HepG2 (cell line): ENCODE measurements around the gene THAP3. TPM values are rescaled to one million over a fixed set of nuclear protein-coding genes. Genes with fewer than 3 reads are reported as not detected.

Experiments used
- AGO2 ChIP-seq: fragments of 200-400 bp; formaldehyde crosslinking; optimal IDR thresholded peaks from 2 replicates; pipeline ENCODE3; 2017; ENCODE audit warnings: mild to moderate bottlenecking, low read depth, low read length, moderate library complexity
- ATRX ChIP-seq: sonication (generic); formaldehyde crosslinking; IDR thresholded peaks from 2 replicates; pipeline ENCODE4 v1.4.0; 2020; ENCODE audit warnings: missing genetic modification reagents, borderline replicate concordance
- BCL6 ChIP-seq: IDR thresholded peaks from 2 replicates; pipeline ENCODE4 v1.6.1; 2016; ENCODE audit warnings: missing genetic modification reagents, missing compliant biosample characterization
- ERF ChIP-seq: IDR thresholded peaks from 2 replicates; pipeline ENCODE4 v1.6.1; 2018; ENCODE audit warnings: missing biosample characterization, missing genetic modification reagents
- FOXA1 ChIP-seq, 2 experiments: fragments of 450-650 bp in 1 of 2; sonication (generic) in 1 of 2; formaldehyde crosslinking in 1 of 2; IDR thresholded peaks; 2 replicates each; pipeline versions ENCODE4 v1.4.0 to v1.6.1; 2016 to 2020; ENCODE audit warnings: missing genetic modification reagents in 1 of 2
- GTF3A ChIP-seq: sonication (generic); formaldehyde crosslinking; conservative IDR thresholded peaks from 2 replicates; pipeline ENCODE4 v1.4.0; 2020; ENCODE audit warnings: mild to moderate bottlenecking, missing genetic modification reagents
- HMG20B ChIP-seq: conservative IDR thresholded peaks from 2 replicates; pipeline ENCODE4 v1.6.1; 2016; ENCODE audit warnings: missing genetic modification reagents, missing compliant biosample characterization
- JARID2 ChIP-seq: sonication (generic); formaldehyde crosslinking; IDR thresholded peaks from 2 replicates; pipeline ENCODE4 v1.8.1; 2023; ENCODE audit warnings: missing genetic modification reagents, inconsistent platforms; ENCODE audit not compliant: insufficient replicate concordance
- PAF1 ChIP-seq: IDR thresholded peaks from 2 replicates; pipeline ENCODE4 v1.6.1; 2016; ENCODE audit warnings: missing genetic modification reagents, missing compliant biosample characterization
- SALL1 ChIP-seq: sonication (generic); formaldehyde crosslinking; IDR thresholded peaks from 2 replicates; pipeline ENCODE4 v1.8.0; 2022; ENCODE audit warnings: mild to moderate bottlenecking, missing genetic modification reagents
- SNAI1 ChIP-seq: sonication (generic); formaldehyde crosslinking; IDR thresholded peaks from 2 replicates; pipeline ENCODE4 v1.5.0; 2020; ENCODE audit warnings: mild to moderate bottlenecking, missing genetic modification reagents, borderline replicate concordance
- TMF1 ChIP-seq: sonication (generic); formaldehyde crosslinking; IDR thresholded peaks from 2 replicates; pipeline ENCODE4 v1.8.1; 2022; ENCODE audit warnings: low read depth, missing genetic modification reagents
- ZBTB21 ChIP-seq: sonication (generic); formaldehyde crosslinking; IDR thresholded peaks from 2 replicates; pipeline ENCODE4 v1.4.0; 2020; ENCODE audit warnings: missing genetic modification reagents
- ZFP82 ChIP-seq: sonication (generic); formaldehyde crosslinking; IDR thresholded peaks from 2 replicates; pipeline ENCODE4 v1.5.1; 2020; ENCODE audit warnings: mild to moderate bottlenecking, missing genetic modification reagents, borderline replicate concordance
- ZNF121 ChIP-seq: sonication (generic); formaldehyde crosslinking; IDR thresholded peaks from 2 replicates; pipeline ENCODE4 v1.5.0; 2020; ENCODE audit warnings: mild to moderate bottlenecking, missing genetic modification reagents
- ZNF317 ChIP-seq: sonication (generic); formaldehyde crosslinking; IDR thresholded peaks from 2 replicates; pipeline ENCODE4 v1.5.0; 2020; ENCODE audit warnings: mild to moderate bottlenecking, missing genetic modification reagents
- ZNF850 ChIP-seq: sonication (generic); formaldehyde crosslinking; conservative IDR thresholded peaks from 2 replicates; pipeline ENCODE4 v1.9.0; 2021; ENCODE audit warnings: mild to moderate bottlenecking, missing genetic modification reagents
- polyA plus RNA-seq, 8 experiments: library from polyadenylated mRNA; depleted of rRNA in 3 of 8; stranded (reverse) in 7 of 8; unstranded in 1 of 8; fragments of >200 nt; fragmentation: Illumina TruSeq in 4 of 8; extraction: Trizol in 4 of 8; gene quantifications; 2 replicates each; pipeline versions ENCODE4 v1.2.1 to v1.2.3, GENCODE V29; 2011 to 2016; ENCODE audit warnings: low read depth in 4 of 8, missing spikeins in 1 of 8, mixed read lengths in 1 of 8; ENCODE audit not compliant: insufficient read depth in 1 of 8
- total RNA-seq, 5 experiments: library from RNA; depleted of rRNA; stranded (reverse); fragments of >200 nt; fragmentation: Illumina TruSeq; extraction: Trizol; gene quantifications; 2 replicates each; pipeline ENCODE4 v1.2.3, GENCODE V29; 2016; ENCODE audit warnings: low read depth in 1 of 5
- TF ChIP-seq, protein P1 (sequence below): sonication (generic); formaldehyde crosslinking; IDR thresholded peaks from 2 replicates; pipeline ENCODE4 v1.8.0; 2023; ENCODE audit warnings: mild to moderate bottlenecking, missing genetic modification reagents
- TF ChIP-seq, protein P2 (sequence below): IDR thresholded peaks from 2 replicates; pipeline ENCODE4 v1.4.0; 2020; ENCODE audit warnings: mild to moderate bottlenecking, missing genetic modification reagents
- TF ChIP-seq, protein P3 (sequence below): IDR thresholded peaks from 2 replicates; pipeline ENCODE4 v1.6.1; 2018; ENCODE audit warnings: missing genetic modification reagents, mild to moderate bottlenecking, missing compliant biosample characterization
- TF ChIP-seq, protein P4 (sequence below): sonication (generic); formaldehyde crosslinking; IDR thresholded peaks from 2 replicates; pipeline ENCODE4 v1.5.1; 2020; ENCODE audit warnings: mild to moderate bottlenecking, missing genetic modification reagents, moderate library complexity
- TF ChIP-seq, protein P5 (sequence below): sonication (generic); formaldehyde crosslinking; IDR thresholded peaks from 2 replicates; pipeline ENCODE4 v1.8.0; 2022; ENCODE audit warnings: missing genetic modification reagents, low read depth, mild to moderate bottlenecking, borderline replicate concordance

Gene THAP3
- total and polyA plus RNA-seq, 2 of the 13 experiments (the other 11 are each of a cell fraction or from before 2014, with no cell fraction given), result 10.3 to 14.9 TPM

DNA sequence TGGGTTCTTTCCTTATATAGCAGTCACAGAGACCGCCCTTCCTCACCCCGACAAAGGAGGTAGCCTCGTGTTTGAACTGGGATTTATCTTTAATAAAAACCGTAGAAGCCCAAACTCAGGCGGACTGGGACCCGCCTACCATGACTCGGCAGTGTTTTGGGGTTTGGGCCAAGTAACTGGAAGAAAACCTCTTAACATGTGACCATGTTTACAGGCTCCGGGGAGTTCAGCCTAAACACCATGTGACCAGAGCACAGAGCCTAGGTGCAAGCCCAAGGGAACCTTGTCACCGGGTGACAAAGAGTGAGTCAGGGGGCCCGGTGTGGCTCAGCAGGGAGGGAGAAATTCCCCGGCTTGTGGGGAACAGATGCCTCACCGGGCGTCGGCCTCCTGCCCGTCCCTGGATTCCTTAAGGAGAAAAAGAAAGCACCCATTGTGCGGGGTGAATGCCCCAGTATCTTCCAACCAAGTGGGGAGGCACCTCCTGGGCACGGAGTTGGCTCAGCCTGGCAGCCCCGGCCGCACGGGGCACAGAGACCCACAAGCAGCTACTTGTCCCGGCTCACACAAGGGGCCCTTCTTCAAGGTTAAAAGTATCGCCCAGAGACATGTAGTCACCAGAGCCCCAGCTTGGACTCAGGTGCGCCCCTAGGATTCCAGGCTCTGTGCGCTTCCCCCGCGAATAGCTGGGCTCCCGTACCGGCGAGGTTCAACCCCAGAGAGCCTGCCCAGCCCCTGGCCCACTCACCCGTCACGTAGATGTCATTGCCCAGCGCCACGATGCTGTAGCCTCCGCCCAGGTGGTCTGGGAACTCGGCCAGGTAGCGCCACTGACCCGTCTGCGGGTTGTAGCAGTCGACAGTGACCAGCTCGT lies 23.4 kb upstream of the THAP3 start (continued):
- TF ChIP-seq ZBTB21 (CRISPR knock-in tag) (no peak), SNAI1 (no peak), PAF1 (CRISPR knock-in tag) (no peak), ZFP82 (no peak), AGO2 (no peak), BCL6 (CRISPR knock-in tag) (no peak), ZNF317 (CRISPR knock-in tag) (0 out of 2 replicates have a peak, but pooled peaks have one; percentile 31), ATRX (CRISPR knock-in tag) (no peak), FOXA1 (IDR thresholded peaks at IDR 0.05) (no peak), FOXA1 (CRISPR knock-in tag; IDR thresholded peaks at IDR 0.05) (peak; percentile 66), ZNF850 (no peak), TMF1 (CRISPR knock-in tag) (no peak), JARID2 (CRISPR knock-in tag) (no peak), ZNF121 (CRISPR knock-in tag) (no peak), HMG20B (CRISPR knock-in tag) (no peak), GTF3A (CRISPR knock-in tag) (0 out of 2 replicates have a peak, but pooled peaks have one; percentile 39), SALL1 (CRISPR knock-in tag) (no peak), ERF (no peak)
- TF ChIP-seq, protein P1, sequence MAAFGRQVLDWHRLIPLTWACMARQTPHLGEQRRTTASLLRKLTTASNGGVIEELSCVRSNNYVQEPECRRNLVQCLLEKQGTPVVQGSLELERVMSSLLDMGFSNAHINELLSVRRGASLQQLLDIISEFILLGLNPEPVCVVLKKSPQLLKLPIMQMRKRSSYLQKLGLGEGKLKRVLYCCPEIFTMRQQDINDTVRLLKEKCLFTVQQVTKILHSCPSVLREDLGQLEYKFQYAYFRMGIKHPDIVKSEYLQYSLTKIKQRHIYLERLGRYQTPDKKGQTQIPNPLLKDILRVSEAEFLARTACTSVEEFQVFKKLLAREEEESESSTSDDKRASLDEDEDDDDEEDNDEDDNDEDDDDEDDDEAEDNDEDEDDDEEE (CRISPR knock-in tag), result peak; percentile 61; the same call in 1 of the 2 replicates
- TF ChIP-seq, protein P2, sequence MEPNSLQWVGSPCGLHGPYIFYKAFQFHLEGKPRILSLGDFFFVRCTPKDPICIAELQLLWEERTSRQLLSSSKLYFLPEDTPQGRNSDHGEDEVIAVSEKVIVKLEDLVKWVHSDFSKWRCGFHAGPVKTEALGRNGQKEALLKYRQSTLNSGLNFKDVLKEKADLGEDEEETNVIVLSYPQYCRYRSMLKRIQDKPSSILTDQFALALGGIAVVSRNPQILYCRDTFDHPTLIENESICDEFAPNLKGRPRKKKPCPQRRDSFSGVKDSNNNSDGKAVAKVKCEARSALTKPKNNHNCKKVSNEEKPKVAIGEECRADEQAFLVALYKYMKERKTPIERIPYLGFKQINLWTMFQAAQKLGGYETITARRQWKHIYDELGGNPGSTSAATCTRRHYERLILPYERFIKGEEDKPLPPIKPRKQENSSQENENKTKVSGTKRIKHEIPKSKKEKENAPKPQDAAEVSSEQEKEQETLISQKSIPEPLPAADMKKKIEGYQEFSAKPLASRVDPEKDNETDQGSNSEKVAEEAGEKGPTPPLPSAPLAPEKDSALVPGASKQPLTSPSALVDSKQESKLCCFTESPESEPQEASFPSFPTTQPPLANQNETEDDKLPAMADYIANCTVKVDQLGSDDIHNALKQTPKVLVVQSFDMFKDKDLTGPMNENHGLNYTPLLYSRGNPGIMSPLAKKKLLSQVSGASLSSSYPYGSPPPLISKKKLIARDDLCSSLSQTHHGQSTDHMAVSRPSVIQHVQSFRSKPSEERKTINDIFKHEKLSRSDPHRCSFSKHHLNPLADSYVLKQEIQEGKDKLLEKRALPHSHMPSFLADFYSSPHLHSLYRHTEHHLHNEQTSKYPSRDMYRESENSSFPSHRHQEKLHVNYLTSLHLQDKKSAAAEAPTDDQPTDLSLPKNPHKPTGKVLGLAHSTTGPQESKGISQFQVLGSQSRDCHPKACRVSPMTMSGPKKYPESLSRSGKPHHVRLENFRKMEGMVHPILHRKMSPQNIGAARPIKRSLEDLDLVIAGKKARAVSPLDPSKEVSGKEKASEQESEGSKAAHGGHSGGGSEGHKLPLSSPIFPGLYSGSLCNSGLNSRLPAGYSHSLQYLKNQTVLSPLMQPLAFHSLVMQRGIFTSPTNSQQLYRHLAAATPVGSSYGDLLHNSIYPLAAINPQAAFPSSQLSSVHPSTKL (CRISPR knock-in tag), result no peak
- TF ChIP-seq, protein P3, sequence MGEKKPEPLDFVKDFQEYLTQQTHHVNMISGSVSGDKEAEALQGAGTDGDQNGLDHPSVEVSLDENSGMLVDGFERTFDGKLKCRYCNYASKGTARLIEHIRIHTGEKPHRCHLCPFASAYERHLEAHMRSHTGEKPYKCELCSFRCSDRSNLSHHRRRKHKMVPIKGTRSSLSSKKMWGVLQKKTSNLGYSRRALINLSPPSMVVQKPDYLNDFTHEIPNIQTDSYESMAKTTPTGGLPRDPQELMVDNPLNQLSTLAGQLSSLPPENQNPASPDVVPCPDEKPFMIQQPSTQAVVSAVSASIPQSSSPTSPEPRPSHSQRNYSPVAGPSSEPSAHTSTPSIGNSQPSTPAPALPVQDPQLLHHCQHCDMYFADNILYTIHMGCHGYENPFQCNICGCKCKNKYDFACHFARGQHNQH, result peak; percentile 57; the same call in 1 of the 2 replicates
- TF ChIP-seq, protein P4, sequence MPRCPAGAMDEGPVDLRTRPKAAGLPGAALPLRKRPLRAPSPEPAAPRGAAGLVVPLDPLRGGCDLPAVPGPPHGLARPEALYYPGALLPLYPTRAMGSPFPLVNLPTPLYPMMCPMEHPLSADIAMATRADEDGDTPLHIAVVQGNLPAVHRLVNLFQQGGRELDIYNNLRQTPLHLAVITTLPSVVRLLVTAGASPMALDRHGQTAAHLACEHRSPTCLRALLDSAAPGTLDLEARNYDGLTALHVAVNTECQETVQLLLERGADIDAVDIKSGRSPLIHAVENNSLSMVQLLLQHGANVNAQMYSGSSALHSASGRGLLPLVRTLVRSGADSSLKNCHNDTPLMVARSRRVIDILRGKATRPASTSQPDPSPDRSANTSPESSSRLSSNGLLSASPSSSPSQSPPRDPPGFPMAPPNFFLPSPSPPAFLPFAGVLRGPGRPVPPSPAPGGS (CRISPR knock-in tag), result no peak
- TF ChIP-seq, protein P5, sequence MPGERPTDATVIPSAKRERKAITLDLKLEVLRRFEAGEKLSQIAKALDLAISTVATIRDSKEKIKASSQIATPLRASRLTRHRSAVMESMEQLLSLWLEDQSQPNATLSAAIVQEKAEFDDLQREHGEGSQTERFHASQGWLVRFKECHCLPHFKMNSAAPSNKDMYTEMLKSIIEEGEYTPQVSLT (CRISPR knock-in tag), result no peak
